ENCODE data around the gene CDK5. TPM values are rescaled to one million over a fixed set of nuclear protein-coding genes. Genes with fewer than 3 reads are reported as not detected.

Gene CDK5
- total and polyA plus RNA-seq, 2 of the 13 experiments (the other 11 are each of a cell fraction or from before 2014, with no cell fraction given): 16.4 to 21.3 TPM

- peak; percentile 35 for TF ChIP-seq XRCC5 (optimal IDR thresholded peaks at IDR 0.05; ENCODE audit: low read length)
- TF ChIP-seq THRA (CRISPR knock-in tag; IDR thresholded peaks at IDR 0.05; ENCODE audit: borderline replicate concordance): 0 out of 2 replicates have a peak, but pooled peaks have one; percentile 27
- TF ChIP-seq RFXANK (CRISPR knock-in tag; IDR thresholded peaks at IDR 0.05): no peak
- 0 out of 2 replicates have a peak, but pooled peaks have one; percentile 53 for TF ChIP-seq PHF8 (CRISPR knock-in tag; IDR thresholded peaks at IDR 0.05)
- peak; percentile 53; the same call in 1 of the 2 replicates for TF ChIP-seq ARNT2 (CRISPR knock-in tag; IDR thresholded peaks at IDR 0.05; ENCODE audit: low read depth)
- TF ChIP-seq USF2 (IDR thresholded peaks at IDR 0.05; ENCODE audit: low read depth, low read length): peak; percentile 98
- TF ChIP-seq USF2 (CRISPR knock-in tag; IDR thresholded peaks at IDR 0.05; ENCODE audit: borderline replicate concordance): peak; percentile 98; the same call in 1 of the 2 replicates
- TF ChIP-seq ZBTB25 (CRISPR knock-in tag; IDR thresholded peaks at IDR 0.05): peak; percentile 37; the same call in 1 of the 2 replicates
- TF ChIP-seq NR2F1 (CRISPR knock-in tag; IDR thresholded peaks at IDR 0.05): 0 out of 4 replicates have a peak, but pooled peaks of 1 of the 2 experiments have one; percentile 4
- TF ChIP-seq DNMT3B (CRISPR knock-in tag; conservative IDR thresholded peaks at IDR 0.05): no peak
- TF ChIP-seq ZNF678 (CRISPR knock-in tag; IDR thresholded peaks at IDR 0.05): no peak
- no peak for TF ChIP-seq ZNF17 (CRISPR knock-in tag; IDR thresholded peaks at IDR 0.05)
- peak; percentile 99 for TF ChIP-seq BHLHE40 (IDR thresholded peaks at IDR 0.05; ENCODE audit: low read length)
- TF ChIP-seq CEBPB (IDR thresholded peaks at IDR 0.05; ENCODE audit: borderline replicate concordance, low read depth, low read length): no peak
- TF ChIP-seq ZSCAN22 (CRISPR knock-in tag; IDR thresholded peaks at IDR 0.05): no peak
- no peak for TF ChIP-seq ZNF747 (CRISPR knock-in tag; IDR thresholded peaks at IDR 0.05; ENCODE audit: borderline replicate concordance)
- peak; percentile 84 for TF ChIP-seq SIX4 (CRISPR knock-in tag; IDR thresholded peaks at IDR 0.05)
- TF ChIP-seq NFKBIZ (CRISPR knock-in tag; IDR thresholded peaks at IDR 0.05): 0 out of 2 replicates have a peak, but pooled peaks have one; percentile 37
- TF ChIP-seq NONO (IDR thresholded peaks at IDR 0.05): no peak
- TF ChIP-seq NONO (CRISPR knock-in tag; conservative IDR thresholded peaks at IDR 0.05): peak; percentile 72
- no peak for TF ChIP-seq TAF15 (IDR thresholded peaks at IDR 0.05; ENCODE audit: low read depth, low read length, poor library complexity, severe bottlenecking)
- 0 out of 2 replicates have a peak, but pooled peaks have one; percentile 28 for TF ChIP-seq REPIN1 (CRISPR knock-in tag; IDR thresholded peaks at IDR 0.05; ENCODE audit: borderline replicate concordance, low read depth)
- no peak for TF ChIP-seq ZSCAN29 (CRISPR knock-in tag; conservative IDR thresholded peaks at IDR 0.05)
- TF ChIP-seq ZUFSP (CRISPR knock-in tag; IDR thresholded peaks at IDR 0.05; ENCODE audit: borderline replicate concordance): no peak
Measured at GRCh38 chr7:151062399-151063211, 4.9 kb upstream of the CDK5 start (continued).

All from HepG2 (cell line).